GM21447 (cell line): ENCODE measurements around the gene FIGN.

Experiments used
- ATAC-seq: cut with Tn5 transposase; IDR thresholded peaks from one replicate; pipeline ENCODE4 v1.9.1; 2021; ENCODE audit not compliant: unreplicated experiment

The FIGN gene

DNA sequence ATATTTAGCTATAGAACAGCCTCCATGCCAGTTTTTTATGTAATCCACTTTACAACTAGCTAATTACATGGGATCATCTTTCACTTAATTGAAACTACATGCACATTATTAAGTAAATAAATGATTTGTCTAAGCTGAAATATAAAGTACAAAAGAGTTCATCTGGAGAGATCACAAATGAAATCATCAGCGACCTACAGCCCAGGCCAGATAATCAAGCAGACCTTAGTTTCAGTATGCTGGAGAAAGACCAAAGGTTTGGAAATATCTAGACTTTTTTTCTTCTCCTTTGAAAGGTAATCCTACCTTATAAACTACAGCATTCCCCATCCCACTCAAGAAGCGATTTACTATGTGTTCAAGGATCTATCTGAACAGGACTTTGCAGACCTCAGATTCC, 26.5 kb downstream of the FIGN start:
- ATAC-seq, result no peak

- ATAC-seq, result no peak
Observed at GRCh38 chr2:163708265-163708664, 27.5 kb downstream of the FIGN start.

GRCh38 chr2:163703386-163703785, 32.4 kb downstream of the FIGN start:
- ATAC-seq, result no peak

GRCh38 chr2:163701399-163702195, 34.2 kb downstream of the FIGN start:
- no peak for ATAC-seq

GRCh38 chr2:163698857-163699256, 37.0 kb downstream of the FIGN start:
- no peak for ATAC-seq

DNA sequence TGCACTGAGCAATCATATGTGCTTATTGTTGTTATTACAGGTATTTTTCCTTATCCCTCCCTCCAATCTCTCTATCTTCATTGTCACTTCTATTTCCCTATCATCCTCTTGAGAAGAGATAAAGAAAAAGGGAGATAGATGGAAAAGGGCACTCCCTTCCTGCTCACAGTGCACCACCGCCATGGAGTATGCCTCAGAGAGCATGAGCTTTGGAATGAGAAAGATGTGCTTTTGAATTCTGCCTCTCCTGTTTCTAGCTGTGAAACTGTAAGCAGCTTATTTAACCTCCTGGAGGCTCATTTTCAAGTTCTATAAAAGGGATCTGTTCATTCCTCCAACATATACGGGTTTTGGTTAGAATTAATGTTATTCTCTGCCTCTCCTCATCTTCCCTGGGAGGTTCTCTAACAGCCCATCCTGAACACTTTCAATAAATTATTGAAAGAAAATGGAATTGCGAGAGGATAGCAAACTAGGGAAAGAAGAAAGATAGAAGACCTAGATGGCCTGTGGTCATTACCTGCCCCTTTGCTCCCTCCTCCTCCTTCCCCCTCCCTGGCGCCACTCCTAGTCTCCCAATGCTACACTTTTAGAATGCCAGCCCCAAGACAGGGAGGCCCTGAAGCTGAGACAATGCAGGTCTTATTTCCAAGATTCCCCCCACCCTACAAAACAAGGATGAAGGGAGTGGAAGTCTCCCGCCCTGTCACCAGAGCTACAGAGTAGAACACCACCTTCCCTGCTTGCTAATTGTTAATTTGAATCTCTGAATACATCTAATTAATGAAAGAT, 37.8 kb downstream of the FIGN start:
- ATAC-seq, result no peak

- no peak for ATAC-seq
Observed at GRCh38 chr2:163697429-163697828, 38.4 kb downstream of the FIGN start.

GRCh38 chr2:163693484-163693883, 42.3 kb downstream of the FIGN start:
- ATAC-seq, result no peak

GRCh38 chr2:163692611-163693482, 43.0 kb downstream of the FIGN start:
- ATAC-seq, result no peak

DNA sequence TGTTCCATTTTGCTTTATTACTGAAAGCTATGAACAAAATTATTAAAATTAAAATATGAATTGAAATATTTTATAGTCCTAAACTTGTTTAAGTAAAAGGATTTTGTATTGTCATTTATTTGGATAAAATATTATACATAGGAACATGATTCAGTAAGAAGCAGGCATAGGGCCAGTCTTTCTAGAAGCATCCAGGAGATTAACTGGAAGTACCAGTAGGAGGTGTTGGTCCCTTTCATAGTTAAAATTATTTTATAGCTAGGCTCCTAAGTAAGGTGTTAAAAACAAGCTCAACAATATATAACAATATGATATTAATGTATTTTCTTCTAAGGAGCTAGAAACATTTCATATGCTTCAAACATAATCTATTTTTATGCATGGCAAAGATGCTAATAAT, 43.7 kb downstream of the FIGN start:
- no peak for ATAC-seq

GRCh38 chr2:163690896-163691295, 44.9 kb downstream of the FIGN start:
- no peak for ATAC-seq

- ATAC-seq, result no peak
Observed at GRCh38 chr2:163687217-163687616, 48.6 kb downstream of the FIGN start.

DNA sequence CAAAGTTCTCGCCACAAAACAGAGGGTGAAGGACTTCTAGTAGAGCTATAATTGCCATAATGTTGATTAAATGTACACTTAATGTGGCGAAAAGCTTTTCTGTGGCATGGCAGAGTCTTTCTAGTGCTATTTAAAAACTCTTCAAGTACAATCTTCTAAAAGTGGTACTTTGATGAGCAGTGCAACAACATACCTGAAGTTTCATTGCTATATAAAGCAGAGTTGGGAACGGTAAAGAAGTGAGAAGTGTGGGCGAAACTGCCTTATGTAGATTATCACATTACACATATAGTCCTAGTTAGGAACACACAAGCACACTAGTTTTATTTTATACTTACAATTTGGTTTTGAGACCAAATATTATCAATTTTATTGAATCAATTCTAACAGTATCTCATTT, 49.5 kb downstream of the FIGN start:
- ATAC-seq, result no peak

- ATAC-seq, result no peak
Observed at GRCh38 chr2:163682695-163683094, 53.1 kb downstream of the FIGN start.

- ATAC-seq, result no peak
Observed at GRCh38 chr2:163681745-163682144, 54.1 kb downstream of the FIGN start.

GRCh38 chr2:163675388-163675787, 60.4 kb downstream of the FIGN start:
- ATAC-seq, result no peak

DNA sequence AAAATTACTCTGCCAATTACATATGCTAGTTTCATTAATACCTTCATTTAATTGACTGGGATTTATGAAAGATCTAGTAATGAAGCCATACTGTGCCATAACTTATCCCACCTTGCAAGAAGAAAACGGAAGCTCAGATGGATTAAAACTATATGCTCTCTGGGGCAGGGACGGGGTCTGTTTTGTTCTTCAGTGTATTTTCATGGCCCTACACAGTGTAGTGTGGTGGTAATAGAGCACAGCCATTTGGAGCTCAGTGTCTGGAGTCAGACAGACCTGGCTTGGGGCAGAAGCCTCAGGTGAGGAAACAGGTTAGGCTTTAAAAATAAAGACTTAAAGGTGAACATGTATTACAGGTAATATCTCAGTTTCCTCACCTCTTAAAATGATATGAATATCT, 62.3 kb downstream of the FIGN start:
- no peak for ATAC-seq

DNA sequence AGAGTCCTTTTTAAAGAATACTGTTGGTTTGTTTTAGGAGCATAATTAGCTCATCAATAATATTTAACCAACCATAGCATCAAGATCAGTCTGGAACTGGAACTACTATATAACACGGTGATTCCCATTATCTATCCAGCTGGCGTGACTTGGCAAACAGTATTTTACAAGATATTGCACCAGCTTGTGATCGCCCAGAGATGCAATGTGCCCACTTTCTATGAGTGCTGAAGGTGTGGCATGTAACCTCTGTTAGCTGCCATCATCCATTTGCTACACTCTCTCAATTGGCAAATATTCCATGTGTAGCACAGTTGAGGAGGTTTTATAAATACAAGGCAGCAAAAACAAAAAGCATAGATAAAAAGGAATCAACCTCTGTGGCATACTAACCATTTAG, 64.9 kb downstream of the FIGN start:
- no peak for ATAC-seq

DNA sequence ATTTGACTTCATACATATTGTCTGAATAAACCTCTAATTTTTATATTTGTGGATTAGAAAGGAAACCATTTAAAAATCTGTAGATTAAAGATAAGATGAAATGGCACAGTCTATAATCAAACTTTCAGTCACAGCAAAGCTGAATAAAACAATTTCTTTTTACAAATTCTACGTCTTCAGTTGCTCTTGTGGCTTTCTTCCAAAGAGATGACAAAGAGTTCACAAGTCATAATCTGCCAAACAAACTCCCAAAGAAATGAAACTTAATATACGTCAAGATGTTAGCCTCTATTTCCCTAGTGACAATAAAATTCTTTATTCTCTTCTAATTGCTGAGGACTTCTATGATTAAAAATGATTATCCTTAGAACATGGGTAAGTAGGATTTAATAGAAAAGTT, 66.3 kb downstream of the FIGN start:
- ATAC-seq, result no peak

GRCh38 chr2:163667064-163667887, 68.5 kb downstream of the FIGN start:
- no peak for ATAC-seq

GRCh38 chr2:163665817-163666216, 70.0 kb downstream of the FIGN start:
- ATAC-seq, result no peak
